Stimulated activated CD4-positive, alpha-beta T cell treated with anti-CD3 and anti-CD28 coated beads, Interleukin-12 subunit alpha, Interleukin-12 subunit beta, amount 100 ng/mL, for 24 hours (primary cell): ENCODE measurements around the gene SPTLC3.

Experiments
- DNase-seq, 2 experiments: peaks; one replicate each; pipeline ENCODE4 v3.0.0-alpha.2; 2020; ENCODE audit warnings: low read depth in 2 of 2

SPTLC3 gene

DNA sequence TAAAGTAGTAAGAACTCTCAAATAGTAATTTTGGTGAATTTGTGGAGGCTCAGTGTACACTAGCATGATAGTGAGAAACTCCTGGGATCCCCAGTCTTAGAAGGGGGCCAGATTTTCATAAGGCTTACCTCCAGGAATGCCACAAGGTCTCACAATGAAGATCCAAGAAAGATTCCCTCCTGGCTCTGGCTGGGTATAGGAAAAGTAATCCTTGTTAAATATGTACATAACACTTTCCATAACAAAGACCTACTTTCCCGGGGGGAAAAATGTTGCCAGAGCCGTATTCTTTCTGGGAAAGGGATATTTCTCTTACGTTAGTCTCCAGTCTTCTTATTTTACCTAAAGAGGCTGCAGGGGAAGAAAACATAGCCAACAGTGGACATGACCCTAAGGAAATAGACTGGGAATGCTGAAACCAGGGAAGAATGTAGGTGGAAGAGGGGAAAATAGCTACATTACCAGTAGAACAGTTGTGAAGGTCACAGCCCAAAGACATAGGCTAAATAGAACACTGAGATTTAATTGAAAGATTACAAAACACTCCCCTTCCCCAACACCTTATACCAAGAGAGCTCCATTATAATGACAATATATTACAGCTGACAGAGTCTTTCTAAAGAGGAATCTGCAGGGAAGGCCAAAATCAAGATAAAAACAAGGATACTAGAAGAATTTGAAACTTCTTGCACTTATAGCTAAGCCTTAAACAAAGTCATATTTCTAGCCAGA is 177.4 kb downstream of the SPTLC3 start:
- no peak for DNase-seq

GRCh38 chr20:13187899-13188298 is 179.1 kb downstream of the SPTLC3 start:
- DNase-seq: no peak

DNA sequence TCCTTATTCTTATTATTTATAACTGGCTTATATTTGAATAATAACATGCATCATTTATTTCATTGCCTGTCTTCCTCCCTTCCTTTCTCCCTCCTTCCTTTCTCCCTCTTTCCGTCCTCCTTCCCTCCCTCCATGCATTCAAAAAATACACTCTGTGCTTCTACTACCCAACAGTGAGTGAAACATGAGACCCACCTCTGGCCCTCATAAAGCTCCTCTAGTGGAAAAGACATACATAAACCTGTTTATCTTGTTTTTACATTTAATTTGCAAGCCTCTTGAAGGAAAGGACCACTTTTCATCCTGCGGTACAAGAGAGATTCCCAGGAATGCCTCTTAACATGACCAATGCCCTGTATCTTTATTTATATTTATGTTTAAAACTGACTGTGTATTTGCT is 190.5 kb downstream of the SPTLC3 start:
- no peak for DNase-seq

DNA sequence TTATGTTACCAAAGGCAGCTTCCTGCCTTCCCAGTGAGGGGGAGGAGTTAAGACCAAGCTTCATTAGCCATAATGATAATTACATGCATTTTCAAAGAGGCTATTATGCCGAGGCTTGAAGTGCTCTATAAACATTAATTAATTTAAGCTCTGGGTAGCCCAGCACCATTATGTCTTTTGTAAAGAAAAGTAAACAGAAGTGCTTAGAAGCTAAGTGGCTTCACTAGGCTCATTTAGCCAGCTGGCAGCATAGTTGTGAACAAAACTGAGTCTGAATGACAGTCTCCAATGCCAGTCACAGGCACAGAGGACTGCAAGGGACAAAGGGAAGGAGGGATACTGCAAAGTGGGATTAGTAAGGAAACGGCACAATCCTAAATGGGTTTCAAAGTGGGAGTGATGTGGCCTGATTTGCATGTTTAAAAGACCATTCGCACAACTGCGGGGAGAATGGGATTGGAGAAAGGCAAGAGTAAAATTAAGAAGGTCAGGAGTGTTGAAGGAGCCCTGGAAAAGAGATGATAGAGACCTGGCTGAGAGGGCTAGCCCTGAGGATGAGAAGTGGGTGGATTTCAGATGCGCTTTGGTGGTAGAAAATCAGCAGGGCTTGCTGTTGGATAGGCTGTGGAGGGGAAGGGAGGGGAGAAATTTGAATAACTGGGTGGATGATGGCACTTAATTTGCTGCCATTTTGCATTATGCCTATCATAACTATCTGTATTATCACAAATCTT is 192.2 kb downstream of the SPTLC3 start:
- no peak for DNase-seq

DNA sequence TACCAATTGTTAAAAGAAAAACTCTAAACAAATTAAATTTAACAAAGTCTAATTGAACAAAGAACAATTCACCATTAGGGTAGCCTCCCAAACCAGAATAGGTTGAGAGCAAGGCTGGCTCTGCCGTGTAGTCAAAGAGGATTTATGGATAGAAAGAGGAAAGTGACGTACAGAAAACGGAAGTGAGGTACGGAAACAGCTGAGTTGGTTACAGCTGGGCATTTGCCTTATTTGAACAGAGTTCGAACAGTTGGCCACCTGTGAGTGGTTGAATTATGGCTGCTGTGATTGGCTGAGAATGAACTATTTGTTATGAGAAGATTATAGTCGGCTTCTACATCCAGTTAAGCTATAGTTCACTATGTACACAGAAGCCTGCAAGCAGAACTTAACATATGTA is 193.8 kb downstream of the SPTLC3 start:
- DNase-seq: no peak

GRCh38 chr20:13205425-13205824 is 196.7 kb downstream of the SPTLC3 start:
- DNase-seq: no peak

- no peak for DNase-seq
Measured at GRCh38 chr20:13205848-13206434, 197.2 kb downstream of the SPTLC3 start.

- no peak for DNase-seq
Measured at GRCh38 chr20:13207016-13207415, 198.2 kb downstream of the SPTLC3 start.

DNA sequence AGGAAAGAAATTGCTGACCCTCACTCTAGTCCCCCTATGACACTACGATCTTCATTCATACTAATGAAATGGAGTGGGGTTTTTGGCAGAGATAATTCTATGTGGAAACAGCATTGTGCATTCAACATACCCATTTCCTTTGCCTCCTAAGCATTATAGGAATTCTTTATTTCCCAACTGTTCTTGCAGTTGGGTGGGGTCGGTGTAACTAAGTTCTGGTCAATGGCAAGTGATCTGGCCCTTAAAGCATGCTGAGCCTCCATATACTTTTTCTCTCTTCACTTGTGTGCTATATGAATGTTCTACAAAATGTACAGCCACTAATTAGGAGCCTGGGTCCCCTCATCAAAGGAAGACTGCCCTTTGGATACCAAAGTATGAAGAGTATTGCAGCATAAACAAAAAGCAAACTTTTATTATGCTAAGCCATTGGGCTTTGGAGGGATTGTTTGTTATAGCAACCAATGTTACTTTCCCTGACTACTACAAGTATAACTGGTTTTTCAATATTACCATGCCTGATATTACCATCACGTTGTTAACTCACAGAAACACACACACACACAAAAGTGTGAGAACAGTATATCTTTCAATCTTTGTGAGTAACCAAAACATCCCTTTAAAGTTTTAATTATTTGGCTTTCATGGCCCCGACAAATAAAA is 203.3 kb downstream of the SPTLC3 start:
- no peak for DNase-seq

- DNase-seq: no peak
Measured at GRCh38 chr20:13212750-13213149, 204.0 kb downstream of the SPTLC3 start.

DNA sequence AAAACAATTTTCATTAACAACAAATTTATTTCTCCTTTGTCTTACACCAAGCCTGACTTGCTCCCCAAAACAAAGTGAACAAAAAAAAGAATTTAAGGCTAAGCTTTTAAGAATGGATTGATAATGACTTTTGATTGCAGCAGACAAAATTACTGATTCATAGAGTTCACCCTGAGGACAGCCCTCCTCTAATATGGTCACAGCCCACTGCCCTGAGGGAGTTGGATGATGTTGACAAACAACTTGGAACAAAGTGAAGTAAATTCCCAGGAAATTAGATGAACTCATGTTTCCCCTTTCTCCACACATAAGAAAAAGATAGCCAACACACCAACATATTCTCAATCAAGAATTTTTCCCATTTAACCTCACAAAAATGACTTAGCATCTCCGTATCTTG is 204.6 kb downstream of the SPTLC3 start:
- no peak for DNase-seq

DNA sequence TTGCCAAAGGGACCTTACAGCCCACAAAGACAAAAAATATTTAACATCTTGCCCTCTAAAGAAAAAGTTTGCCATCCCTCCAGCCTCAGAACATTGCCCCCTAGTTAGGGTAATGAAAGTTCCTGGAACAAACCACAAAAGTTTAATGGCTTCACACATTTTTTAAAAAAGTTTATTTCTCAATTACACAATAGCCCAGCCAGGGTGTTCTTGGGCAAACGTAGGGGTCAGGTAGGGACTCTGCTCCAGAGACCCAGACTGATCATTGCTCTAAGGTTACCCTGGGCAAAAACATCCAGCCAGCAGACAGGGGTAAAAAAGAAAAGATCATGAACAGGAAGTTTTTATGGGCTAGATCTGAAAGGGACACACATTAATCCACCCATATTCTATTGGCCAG is 207.8 kb downstream of the SPTLC3 start:
- DNase-seq: no peak
